ENCODE data around the gene EGR1.
A peak's percentile ranks its signal among the peaks of the same experiment; 100 is the strongest.
"Not testable (repeated sequence)": the region's sequence is repeated elsewhere in the genome, so short reads cannot be mapped to it uniquely, and the experiment has no call there.

EGR1 gene

GRCh38 chr5:138469540-138470321 lies 4.5 kb downstream of the EGR1 start:
- no peak for DNase-seq (ENCODE audit: low spot score)

DNA sequence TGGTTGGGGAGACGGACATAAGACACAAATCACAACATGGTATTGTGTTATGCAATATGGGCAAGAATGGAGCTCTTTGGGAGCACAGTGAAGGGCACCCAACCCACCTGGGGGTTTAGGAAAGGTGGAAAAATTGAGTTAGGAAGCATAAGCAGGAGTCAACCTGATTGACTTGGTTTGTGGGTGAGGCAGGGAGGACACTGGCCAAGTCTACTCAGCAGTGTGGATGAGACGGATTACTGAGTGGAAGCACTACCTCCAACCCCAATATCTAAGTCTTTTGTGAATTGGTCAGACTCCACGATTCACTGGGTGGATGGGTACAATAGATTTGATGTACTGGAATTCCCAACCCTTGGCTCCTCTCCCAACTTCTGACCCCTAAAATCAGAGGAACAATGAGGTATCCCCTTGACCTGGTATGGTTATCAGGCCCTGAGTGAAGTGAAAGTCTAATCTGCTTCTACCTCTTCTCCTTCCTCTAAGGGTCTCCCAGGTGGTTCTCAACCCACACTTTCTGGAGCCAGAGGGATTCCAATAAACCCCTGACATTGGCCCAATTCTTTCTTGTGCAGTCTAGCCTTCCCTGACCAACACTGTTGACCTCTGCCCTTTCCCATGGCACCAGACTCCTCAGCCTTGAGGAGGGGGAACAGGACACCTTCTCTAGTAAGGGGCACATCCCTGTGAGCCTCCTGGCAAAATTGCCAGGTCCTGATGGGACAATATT lies 5.2 kb downstream of the EGR1 start:
- no peak for DNase-seq (ENCODE audit: low spot score)

DNA sequence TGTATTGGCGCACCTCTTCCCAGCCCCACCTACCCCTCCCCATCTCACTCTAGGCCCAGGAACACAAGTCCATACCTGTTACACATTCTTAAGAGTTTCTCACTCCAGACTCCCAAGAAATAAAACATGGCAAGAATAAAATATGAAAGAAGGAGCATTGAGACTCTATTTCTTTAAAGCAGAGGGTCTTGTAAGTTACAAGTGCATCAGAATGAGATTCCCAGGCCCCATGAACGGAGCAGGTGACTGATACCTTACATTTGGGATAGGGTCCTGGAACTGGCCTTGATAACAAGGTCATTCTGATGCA lies 5.7 kb downstream of the EGR1 start:
- DNase-seq (ENCODE audit: low spot score) = no peak

DNA sequence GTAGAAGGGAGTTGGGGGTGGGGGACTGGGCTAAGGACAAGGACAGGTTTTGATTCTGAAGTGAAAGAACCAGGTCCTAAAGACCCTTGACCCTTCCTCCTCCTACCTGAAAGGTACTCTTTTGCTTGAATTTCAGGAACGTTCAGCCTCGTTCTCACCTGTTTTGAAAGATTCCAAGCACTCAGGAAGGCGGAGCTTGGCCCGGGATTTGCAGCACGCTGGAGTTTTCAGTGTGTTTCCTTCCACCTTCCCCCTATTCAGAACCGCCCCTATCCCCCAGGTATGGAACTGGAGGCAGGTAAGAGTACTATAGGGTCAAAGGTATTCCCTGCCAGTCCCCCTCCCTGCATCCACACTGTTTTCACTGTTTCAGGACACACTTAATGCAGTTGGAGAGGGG lies 7.1 kb downstream of the EGR1 start:
- DNase-seq (ENCODE audit: low spot score) = no peak

DNA sequence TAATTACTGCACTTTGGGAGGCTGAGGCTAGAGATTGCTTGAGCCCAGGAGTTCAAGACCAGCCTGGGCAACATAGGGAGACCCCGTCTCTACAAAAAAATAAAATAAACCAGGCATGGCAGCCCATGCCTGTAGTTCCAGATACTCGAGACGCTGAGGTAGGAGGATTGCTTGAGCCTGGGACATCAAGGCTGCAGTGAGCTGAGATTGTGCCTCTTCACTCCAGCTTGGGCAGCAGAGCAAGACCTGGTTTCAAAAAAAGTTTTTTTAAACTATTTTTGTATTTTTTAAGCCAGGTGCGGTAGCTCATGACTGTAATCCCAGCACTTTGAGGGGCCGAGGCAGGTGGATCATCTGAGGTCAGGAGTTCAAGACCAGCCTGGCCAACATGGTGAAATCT lies 7.9 kb downstream of the EGR1 start:
- DNase-seq (ENCODE audit: low spot score) = not testable (repeated sequence)

GRCh38 chr5:138476918-138477317 lies 11.6 kb downstream of the EGR1 start:
- no peak for DNase-seq (ENCODE audit: low spot score)

DNA sequence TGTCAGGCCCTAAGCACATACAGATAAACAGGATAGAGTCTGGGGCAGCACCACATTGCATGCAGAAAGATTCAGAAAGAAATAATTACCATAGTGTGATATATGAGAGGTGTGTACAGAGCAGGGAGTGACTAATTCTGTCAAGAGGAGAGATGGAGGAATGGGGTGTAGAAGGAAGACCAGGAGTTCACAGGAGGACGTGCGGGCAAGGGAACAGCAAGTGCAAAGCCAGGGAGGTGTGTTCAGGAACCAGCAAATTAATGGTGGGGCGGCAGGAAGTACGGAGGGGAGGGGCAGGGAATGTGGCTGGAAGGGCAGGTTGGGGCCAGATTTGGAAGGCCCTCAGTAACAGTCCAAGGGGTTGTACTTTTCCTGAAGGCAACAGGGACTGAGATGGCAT lies 17.4 kb downstream of the EGR1 start:
- no peak for DNase-seq (ENCODE audit: low spot score)

GRCh38 chr5:138488481-138488945 lies 23.2 kb downstream of the EGR1 start:
- DNase-seq (ENCODE audit: low spot score) = no peak

DNA sequence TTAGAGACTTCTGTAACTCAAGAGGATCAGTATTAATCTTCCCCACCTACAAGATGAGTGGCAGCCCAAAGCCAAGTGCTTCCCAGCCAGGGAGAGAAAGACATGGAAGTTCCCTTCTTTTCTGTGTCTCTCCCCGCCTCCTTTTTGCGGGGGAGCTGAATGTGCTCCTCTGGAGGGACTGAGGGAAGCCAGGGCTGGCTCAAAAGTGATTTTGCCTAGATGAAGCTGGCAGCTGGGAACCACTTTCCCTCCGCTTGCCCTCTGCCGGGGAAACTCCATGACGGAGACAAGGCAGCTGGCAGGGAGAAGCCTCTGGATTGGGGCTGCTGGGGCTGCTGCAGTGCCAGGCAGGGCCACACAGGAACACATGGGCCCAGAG lies 24.4 kb downstream of the EGR1 start:
- DNase-seq (ENCODE audit: low spot score) = no peak

GRCh38 chr5:138490648-138491283 lies 25.5 kb downstream of the EGR1 start:
- no peak for DNase-seq (ENCODE audit: low spot score)

DNA sequence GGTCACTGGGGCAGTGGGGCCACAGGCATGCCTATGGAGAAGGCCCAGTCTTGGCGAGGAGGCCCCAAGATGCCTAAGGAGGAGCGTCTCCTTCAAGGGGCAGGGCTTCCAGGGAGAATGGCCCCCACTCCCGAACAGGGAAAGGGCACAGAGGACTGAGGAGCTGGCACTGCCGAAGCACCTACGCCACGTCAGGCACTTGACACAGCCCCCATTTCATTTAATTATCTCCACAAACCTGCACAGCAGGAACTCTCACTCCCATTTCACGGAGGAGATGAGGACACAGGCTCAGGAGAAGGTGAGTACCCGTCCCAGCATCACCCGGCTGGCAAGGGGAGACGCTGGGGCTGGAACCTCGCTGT lies 26.0 kb downstream of the EGR1 start:
- no peak for DNase-seq (ENCODE audit: low spot score)

DNA sequence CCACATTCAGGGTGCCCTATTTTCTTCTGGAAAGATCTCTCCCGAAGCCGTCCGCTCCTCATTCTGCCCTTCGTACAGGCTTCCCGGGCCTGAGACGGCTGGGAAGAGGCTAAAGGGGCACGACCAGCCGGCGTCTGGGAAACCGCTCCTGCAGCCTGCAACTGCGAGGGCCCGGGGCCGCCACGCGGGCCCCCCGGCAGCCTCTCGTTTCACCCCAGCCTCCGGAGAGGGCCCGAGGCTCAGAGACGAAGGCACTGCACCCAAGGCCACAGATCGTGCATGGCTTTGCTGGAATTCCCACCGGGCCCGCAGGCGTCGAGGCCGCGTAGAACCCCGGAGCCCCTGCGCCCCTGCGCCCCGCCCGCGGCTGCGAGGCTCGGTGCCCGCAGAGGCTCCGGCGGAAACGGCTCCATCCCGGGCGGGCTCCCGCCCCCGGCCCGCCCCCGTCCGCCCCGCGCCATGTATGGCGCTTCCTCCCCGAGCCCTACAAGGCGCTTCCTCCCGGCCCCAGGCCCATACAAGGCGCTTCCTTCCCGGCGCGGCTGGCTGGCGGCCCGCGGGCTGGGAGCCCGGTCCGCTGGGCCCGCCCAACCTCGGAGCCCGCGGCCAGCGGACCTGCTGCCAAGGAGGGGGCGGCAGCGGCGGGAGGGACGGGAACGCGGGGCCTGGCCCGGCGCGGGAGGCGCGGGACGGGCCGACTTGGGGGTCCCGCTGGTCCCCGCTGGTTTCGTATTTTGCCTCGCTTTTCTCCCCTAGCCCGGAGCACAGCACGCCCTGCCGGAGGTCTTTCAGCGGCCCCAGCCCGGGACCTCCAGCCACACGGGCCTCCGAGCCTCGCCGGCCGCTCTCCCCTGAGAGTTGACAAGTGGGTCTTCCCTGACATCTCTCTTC lies 26.6 kb downstream of the EGR1 start:
- DNase-seq (ENCODE audit: low spot score) = peak; percentile 82

- no peak for DNase-seq (ENCODE audit: low spot score)
Measured at GRCh38 chr5:138492560-138493045, 27.3 kb downstream of the EGR1 start.

DNA sequence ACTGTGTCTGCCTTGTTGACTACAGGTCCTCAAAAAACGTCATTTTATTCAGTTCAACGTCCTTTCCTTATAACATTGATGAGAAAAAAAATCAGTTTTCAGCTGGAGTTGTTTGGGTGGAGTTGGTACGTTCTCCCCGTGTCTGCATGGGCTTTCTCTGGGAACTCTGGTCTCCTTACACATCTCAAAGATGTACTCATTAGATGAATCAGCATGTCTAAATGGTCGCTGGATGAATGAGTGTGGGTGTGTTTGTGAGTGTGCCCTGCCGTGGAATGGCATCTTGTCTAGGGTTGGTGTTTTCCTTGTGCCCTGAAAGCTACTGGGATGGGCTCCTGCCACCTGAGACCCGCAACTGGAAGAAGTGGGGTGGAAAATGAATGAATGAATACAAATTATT lies 30.1 kb downstream of the EGR1 start:
- no peak for DNase-seq (ENCODE audit: low spot score)

GRCh38 chr5:138498376-138498775 lies 33.1 kb downstream of the EGR1 start:
- DNase-seq (ENCODE audit: low spot score) = no peak

DNA sequence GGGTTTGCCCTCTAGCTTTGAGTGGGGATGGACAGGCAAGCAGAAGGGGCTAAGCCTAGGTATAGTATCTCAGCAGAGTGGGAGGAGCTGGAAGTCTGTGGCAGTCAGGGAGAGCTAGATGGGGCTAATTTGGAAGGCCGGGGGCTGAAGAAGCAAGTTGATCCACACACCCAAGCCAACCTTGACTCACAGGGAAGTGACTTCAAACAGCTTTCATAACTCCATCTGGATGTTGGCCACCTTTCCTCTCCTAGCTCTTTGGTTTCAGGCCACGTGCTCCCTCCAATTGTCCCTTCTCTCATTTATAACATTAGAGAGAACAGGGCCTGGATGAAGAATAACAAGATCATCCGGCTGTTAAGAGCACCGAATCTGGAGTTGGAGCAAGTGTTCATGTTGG lies 36.8 kb downstream of the EGR1 start:
- no peak for DNase-seq (ENCODE audit: low spot score)

DNA sequence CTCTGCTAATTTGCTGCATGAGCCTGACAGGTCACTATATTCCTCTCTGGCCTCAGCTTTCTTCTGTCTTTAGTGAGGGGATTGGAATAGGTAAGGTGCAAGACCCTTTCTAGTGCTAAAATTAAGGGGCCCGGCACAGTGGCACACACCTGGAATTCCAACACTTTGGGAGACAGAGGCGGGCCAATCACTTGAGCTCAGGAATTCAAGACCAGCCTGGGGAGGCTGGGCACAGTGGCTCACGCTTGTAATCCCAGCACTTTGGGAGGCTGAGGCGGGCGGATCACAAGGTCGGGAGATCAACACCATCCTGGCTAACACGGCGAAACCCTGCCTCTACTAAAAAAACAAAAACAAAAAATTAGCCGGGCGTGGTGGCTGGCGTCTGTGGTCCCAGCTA lies 37.2 kb downstream of the EGR1 start:
- DNase-seq (ENCODE audit: low spot score) = no peak

DNA sequence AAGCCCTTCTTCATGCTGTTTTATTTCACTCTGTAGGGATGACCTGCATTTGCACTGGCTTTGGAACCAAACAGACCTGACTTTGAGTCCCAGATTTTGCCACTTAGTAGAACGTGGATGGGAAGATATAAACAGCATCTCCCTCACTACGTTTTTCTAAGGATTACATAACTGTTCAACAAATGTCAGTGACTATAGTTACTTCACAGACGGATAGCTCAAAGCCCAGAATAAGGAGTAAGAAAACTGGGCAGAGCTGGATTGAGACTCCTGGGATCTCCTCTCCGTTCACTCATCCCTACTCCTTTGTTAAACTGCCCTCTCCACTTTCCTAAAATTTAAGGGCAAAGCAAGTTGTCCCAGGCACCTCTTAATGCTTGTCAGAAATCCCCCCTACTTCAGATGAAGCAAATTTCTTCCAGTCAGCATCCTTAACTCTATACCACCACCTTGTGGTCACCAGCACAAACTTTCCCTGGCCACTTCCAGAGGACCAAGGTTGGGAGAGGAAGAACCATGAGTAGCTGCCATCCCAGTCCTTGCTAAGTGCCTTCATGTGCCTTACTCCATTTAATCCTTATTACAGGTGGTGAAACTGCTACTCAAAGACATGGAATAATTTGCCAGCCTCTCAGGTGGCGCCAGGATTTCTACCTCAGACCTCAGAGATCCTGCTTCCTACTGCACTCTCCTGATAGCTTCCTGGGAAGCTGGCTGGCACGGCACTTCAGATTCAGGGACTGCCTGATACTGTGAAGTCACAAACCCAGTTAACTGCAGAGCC lies 38.4 kb downstream of the EGR1 start:
- DNase-seq (ENCODE audit: low spot score) = peak; percentile 56

GRCh38 chr5:138504799-138505198 lies 39.5 kb downstream of the EGR1 start:
- no peak for DNase-seq (ENCODE audit: low spot score)

GRCh38 chr5:138506370-138507306 lies 41.4 kb downstream of the EGR1 start:
- no peak for DNase-seq (ENCODE audit: low spot score)

Data from CD4-positive, alpha-beta T cell treated with Interleukin-15 for 4 hours (primary cell).